Epidermal melanocyte (primary cell): Measurements from ENCODE around the gene FAM241B.

Experiments
- DNase-seq: peaks from one replicate; pipeline ENCODE4 v3.0.0; 2011; ENCODE audit warnings: low spot score; ENCODE audit not compliant: insufficient read length

The FAM241B gene

GRCh38 chr10:69666756-69667155 is 36.7 kb downstream of the FAM241B start:
- DNase-seq, result no peak

- no peak for DNase-seq
Observed at GRCh38 chr10:69668721-69669120, 38.7 kb downstream of the FAM241B start.

GRCh38 chr10:69669409-69669808 is 39.4 kb downstream of the FAM241B start:
- no peak for DNase-seq

GRCh38 chr10:69673521-69673920 is 43.5 kb downstream of the FAM241B start:
- no peak for DNase-seq

- DNase-seq, result no peak
Observed at GRCh38 chr10:69674786-69675185, 44.7 kb downstream of the FAM241B start.

GRCh38 chr10:69676301-69676700 is 46.3 kb downstream of the FAM241B start:
- DNase-seq, result no peak

- DNase-seq, result no peak
Observed at GRCh38 chr10:69677985-69678654, 48.1 kb downstream of the FAM241B start.

- DNase-seq, result no peak
Observed at GRCh38 chr10:69679736-69680135, 49.7 kb downstream of the FAM241B start.

GRCh38 chr10:69680610-69681009 is 50.6 kb downstream of the FAM241B start:
- no peak for DNase-seq

GRCh38 chr10:69681436-69681835 is 51.4 kb downstream of the FAM241B start:
- no peak for DNase-seq

GRCh38 chr10:69682955-69683474 is 53.0 kb downstream of the FAM241B start:
- no peak for DNase-seq
